ENCODE measurements around the gene AGPS. TPM values are rescaled to one million over a fixed set of nuclear protein-coding genes. Genes with fewer than 3 reads are reported as not detected.

The AGPS gene
- total RNA-seq, 1 experiment from 2014 or later, result 60.9 TPM

- H2BK5ac ChIP-seq (ENCODE audit: insufficient read length, low read length), result no peak overlapping the region
- no peaks in the 10 kb centered on the region for H3K9me3 ChIP-seq (ENCODE audit: control insufficient read depth, low read depth, low read length)
- Mint-ChIP-seq H3K36me3 (ENCODE audit: insufficient read depth in 1 of 3, low read depth in 3 of 3) (peaks cover 0 to 3% (median 0%) of the 10 kb centered on the region in 3 experiments; a peak in 1 of 7 replicates), H3K9me3 (peaks cover 0 to 2% of the 10 kb centered on the region in 2 experiments; a peak in 2 of 5 replicates), H3K27ac (no peak overlapping the region), H3K27me3 (ENCODE audit: low read depth) (no peaks in the 10 kb centered on the region), H3K4me3 (no peak overlapping the region), H3K4me1 (peaks cover 23 to 24% of the 10 kb centered on the region in 2 experiments)
- H3K4ac ChIP-seq (ENCODE audit: low read depth, low read length), result no peak overlapping the region
- no peak overlapping the region for H4K5ac ChIP-seq (ENCODE audit: insufficient read length, low read depth, low read length)
- H4K91ac ChIP-seq (ENCODE audit: insufficient read length, low read depth, low read length), result no peak overlapping the region
- TF ChIP-seq CTCF (conservative IDR thresholded peaks at IDR 0.05), result no peak
- no peak overlapping the region for H2BK20ac ChIP-seq (ENCODE audit: low read depth, low read length, poor library complexity, severe bottlenecking)
- H3K23me2 ChIP-seq (ENCODE audit: insufficient read length, low read depth, low read length, poor library complexity, severe bottlenecking), result no peaks in the 10 kb centered on the region
- no peak overlapping the region for H3K56ac ChIP-seq (ENCODE audit: insufficient read length, low read depth, low read length)
- no peak overlapping the region for H3T11ph ChIP-seq (ENCODE audit: low read length)
- no peaks in the 10 kb centered on the region for H4K20me1 ChIP-seq (ENCODE audit: control insufficient read depth, insufficient read depth, insufficient read length)
- H2BK15ac ChIP-seq (ENCODE audit: low read depth, low read length), result no peak overlapping the region
- no peak overlapping the region for H3K27ac ChIP-seq (ENCODE audit: insufficient read length, low read depth, low read length)
- H3K4me1 ChIP-seq (ENCODE audit: insufficient read depth, low read length), result peaks cover under 1% of the 10 kb centered on the region; the same call in 1 of the 2 replicates
- no peak overlapping the region for H3K18ac ChIP-seq (ENCODE audit: insufficient read length, low read depth, low read length)
- H4K8ac ChIP-seq (replicated peaks; ENCODE audit: insufficient read length, low read depth, low read length), result no peak overlapping the region
- no peaks in the 10 kb centered on the region for H3K79me2 ChIP-seq (ENCODE audit: insufficient read depth, low read length)
- H2AK5ac ChIP-seq (ENCODE audit: insufficient read length, low read length), result no peak overlapping the region
- H2AFZ ChIP-seq (ENCODE audit: low read length), result no peak overlapping the region
- H3K79me1 ChIP-seq (ENCODE audit: insufficient read depth, low read depth, low read length, poor library complexity, severe bottlenecking), result no peaks in the 10 kb centered on the region
- no peak overlapping the region for H3K23ac ChIP-seq (ENCODE audit: insufficient read length, low read depth, low read length)
- no peak overlapping the region for H3K4me2 ChIP-seq (ENCODE audit: insufficient read depth, insufficient read length, low read length)
- DNase-seq, result no peak
- no peaks in the 10 kb centered on the region for H3K27me3 ChIP-seq (ENCODE audit: insufficient read depth, low read length)
- H2BK120ac ChIP-seq (ENCODE audit: low read depth, low read length, poor library complexity, severe bottlenecking), result no peak overlapping the region
- H3K9ac ChIP-seq (ENCODE audit: extremely low read depth, insufficient read length, low read length), result no peak overlapping the region
- H2BK12ac ChIP-seq (ENCODE audit: insufficient read length, low read depth, low read length), result no peak overlapping the region
- H3K14ac ChIP-seq (ENCODE audit: insufficient read depth, low read length), result no peak overlapping the region
These were observed 138.0 kb downstream of the AGPS start for GRCh38 chr2:177530561-177530960.
